BJ (cell line): ENCODE measurements around the gene LUC7L. TPM values are rescaled to one million over a fixed set of nuclear protein-coding genes. Genes with fewer than 3 reads are reported as not detected.

Source experiments
- CTCF ChIA-PET: fragments of 350-600 bp; formaldehyde crosslinking; extraction: SDS; loops from one replicate; lab custom pipeline; 2021; ENCODE audit warnings: antibody characterized with exemption, inconsistent platforms; lab: Yijun Ruan, JAX
- POLR2A ChIA-PET: fragments of 300-600 bp; sonication (Branson Sonifier 250); formaldehyde crosslinking; extraction: SDS; loops from one replicate; lab custom pipeline; 2021; ENCODE audit warnings: antibody characterized with exemption; lab: Charles Lee
- DNase-seq: peaks from one replicate; pipeline ENCODE4 v3.0.0-alpha.2; 2011; ENCODE audit warnings: low read depth
- H3K27me3 ChIP-seq: 2 replicates; pipeline ENCODE4 v1.6.0; 2011; ENCODE audit warnings: low read length; ENCODE audit not compliant: control insufficient read depth, insufficient read depth
- H3K36me3 ChIP-seq: 2 replicates; pipeline ENCODE4 v1.5.1; 2011; ENCODE audit warnings: low read length; ENCODE audit not compliant: control insufficient read depth, insufficient read depth
- H3K4me3 ChIP-seq: 2 replicates; pipeline ENCODE4 v1.5.1; 2011; ENCODE audit warnings: low read depth, mild to moderate bottlenecking, control low read depth, low read length
- polyA plus RNA-seq: library from polyadenylated mRNA; depleted of rRNA; stranded (reverse); fragments of >200 nt; gene quantifications from 2 replicates; pipeline ENCODE4 v1.2.3, GENCODE V29; 2011
- TF ChIP-seq, protein P1 (sequence below): IDR thresholded peaks from 2 replicates; pipeline ENCODE4 v1.5.1; 2011; ENCODE audit warnings: low read depth, mild to moderate bottlenecking, control low read depth, inconsistent platforms, low read length, moderate library complexity; ENCODE audit not compliant: insufficient read depth

Gene LUC7L
- polyA plus RNA-seq, 1 experiment = 23.3 TPM

DNA sequence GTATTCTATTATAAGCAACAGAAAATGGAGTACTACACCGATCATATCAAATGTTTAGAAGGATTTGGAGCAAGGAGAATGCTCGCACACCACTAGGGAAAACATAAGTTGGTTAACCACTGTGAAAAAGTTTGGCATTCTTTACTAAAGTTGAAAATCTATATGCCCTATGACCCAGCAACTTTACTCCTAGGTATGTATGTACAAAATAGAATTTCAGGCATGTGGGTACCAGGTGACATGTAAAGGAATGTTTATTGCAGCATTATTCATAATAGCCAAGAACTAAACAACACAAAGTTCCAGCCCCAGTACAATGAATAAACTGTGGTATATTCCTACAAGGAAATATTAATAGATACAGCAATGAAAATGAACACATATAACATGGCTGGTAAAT is 82.6 kb downstream of the LUC7L start:
- Histone ChIP-seq H3K4me3 (no peak overlapping the region), H3K36me3 (no peaks in the 10 kb centered on the region), H3K27me3 (no peaks in the 10 kb centered on the region)
- TF ChIP-seq, protein P1, sequence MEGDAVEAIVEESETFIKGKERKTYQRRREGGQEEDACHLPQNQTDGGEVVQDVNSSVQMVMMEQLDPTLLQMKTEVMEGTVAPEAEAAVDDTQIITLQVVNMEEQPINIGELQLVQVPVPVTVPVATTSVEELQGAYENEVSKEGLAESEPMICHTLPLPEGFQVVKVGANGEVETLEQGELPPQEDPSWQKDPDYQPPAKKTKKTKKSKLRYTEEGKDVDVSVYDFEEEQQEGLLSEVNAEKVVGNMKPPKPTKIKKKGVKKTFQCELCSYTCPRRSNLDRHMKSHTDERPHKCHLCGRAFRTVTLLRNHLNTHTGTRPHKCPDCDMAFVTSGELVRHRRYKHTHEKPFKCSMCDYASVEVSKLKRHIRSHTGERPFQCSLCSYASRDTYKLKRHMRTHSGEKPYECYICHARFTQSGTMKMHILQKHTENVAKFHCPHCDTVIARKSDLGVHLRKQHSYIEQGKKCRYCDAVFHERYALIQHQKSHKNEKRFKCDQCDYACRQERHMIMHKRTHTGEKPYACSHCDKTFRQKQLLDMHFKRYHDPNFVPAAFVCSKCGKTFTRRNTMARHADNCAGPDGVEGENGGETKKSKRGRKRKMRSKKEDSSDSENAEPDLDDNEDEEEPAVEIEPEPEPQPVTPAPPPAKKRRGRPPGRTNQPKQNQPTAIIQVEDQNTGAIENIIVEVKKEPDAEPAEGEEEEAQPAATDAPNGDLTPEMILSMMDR = no peak
- POLR2A ChIA-PET = no interaction called here
- CTCF ChIA-PET = no interaction called here
- DNase-seq = no peak

DNA sequence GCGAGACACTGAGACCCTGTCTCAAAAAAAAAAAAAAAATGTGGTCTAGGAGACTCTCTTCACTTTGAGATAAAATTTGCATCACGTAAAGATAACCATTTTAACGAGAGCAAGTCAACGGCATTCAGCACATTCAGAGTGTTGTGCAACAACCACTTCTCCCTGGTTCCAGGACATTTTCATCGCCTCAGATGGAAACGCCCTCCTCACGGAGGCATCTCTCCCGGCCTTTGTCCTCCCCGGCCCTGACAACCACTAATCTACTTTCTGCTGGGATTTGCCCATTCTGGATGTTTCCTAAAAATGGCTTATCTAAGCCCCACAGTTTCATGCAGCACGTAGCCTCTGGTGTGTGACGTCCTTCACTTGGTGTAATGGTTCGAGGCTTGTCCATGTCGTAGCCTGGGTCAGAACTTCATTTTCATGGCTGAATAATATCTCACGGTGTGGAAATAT is 84.4 kb downstream of the LUC7L start:
- Histone ChIP-seq H3K4me3 (no peak overlapping the region), H3K36me3 (no peaks in the 10 kb centered on the region), H3K27me3 (no peaks in the 10 kb centered on the region)
- DNase-seq = no peak
- ChIA-PET POLR2A (no interaction called here), CTCF (interaction anchor here (1.0 kb wide), 1 partner anchor 36 kb away, joined by 4 read pairs; the partner anchor contains the start of gene HBQ1)
- TF ChIP-seq, protein P1 = no peak

DNA sequence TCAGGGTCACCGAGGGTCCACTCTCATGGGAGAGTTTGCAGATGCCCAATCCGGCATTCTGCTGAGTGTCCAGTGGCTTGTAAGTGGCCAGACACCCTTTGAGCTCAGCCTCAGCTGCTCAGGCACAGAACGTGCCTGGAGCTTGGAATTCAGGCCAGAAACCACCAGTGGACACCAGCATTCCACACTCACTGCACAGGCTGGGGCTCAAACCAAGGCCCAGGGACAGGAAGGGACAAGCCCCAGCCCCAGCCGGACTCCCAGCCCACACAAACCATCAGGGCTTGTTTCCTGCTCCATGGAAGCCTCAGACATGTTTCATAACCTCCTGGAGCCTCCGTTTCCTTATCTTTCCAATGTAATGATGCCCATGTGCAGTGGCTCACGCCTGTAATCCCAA is 85.8 kb downstream of the LUC7L start:
- Histone ChIP-seq H3K36me3 (no peaks in the 10 kb centered on the region), H3K4me3 (no peak overlapping the region), H3K27me3 (no peaks in the 10 kb centered on the region)
- DNase-seq = no peak
- TF ChIP-seq, protein P1 = no peak
- POLR2A ChIA-PET = no interaction called here
- CTCF ChIA-PET = interaction anchor here (1.0 to 1.3 kb wide), 2 partner anchors 36 to 37 kb away, joined by 4 read pairs; partner anchors contain the start of gene HBQ1

DNA sequence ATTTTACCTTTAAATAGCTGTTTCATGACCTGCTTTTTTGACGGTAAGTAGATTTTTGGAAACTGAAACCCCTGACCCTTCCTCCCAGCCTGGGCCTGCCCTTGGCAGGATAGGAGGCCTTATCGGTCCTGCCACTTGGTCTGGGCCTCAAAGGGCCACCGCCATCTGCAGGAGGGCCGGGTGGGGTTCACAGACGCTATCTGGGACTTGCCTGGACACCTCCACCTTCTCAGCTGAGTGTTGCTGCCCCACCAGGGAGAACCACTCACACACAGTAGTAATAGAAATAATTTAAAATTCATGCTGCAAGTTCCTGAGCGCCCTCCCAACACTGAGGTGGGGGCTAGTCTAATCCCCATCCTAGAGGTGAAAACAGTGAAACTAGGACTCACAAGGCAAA is 86.2 kb downstream of the LUC7L start:
- CTCF ChIA-PET = interaction anchor here (1.3 kb wide), 1 partner anchor 36 kb away, joined by 4 read pairs; no protein-coding TSS in a partner anchor

DNA sequence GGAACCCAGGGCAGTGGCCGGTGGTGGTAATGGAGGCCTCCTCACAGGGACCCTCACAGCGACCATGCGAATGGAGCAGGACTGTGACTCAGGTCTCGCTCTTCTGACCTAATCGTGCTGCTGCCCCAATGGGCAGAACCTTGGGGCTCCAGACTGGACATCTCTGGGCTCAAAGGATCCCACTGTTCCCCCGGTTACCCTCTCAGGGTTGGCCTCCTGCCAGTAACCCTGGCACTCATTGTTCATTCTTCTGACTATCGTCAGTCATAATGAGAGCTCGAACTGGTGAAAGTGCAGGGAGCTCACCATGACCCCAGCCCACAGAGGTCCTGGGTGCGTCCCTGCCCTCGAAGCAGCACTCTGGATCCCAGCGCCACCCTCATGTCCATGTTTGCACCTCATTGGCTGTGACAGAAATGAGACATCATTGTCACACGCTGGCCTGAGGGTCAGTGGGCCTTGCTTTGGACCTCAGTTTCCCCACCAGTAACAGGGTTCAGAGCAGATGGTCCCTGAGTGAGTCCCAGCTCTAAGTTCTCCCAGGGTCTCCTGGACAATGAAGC is 86.8 kb downstream of the LUC7L start:
- no peak for DNase-seq
- CTCF ChIA-PET = interaction anchor here (1.3 kb wide), 1 partner anchor 35 kb away, joined by 4 read pairs; no protein-coding TSS in a partner anchor
- TF ChIP-seq, protein P1 = no peak
- Histone ChIP-seq H3K36me3 (no peaks in the 10 kb centered on the region), H3K4me3 (no peak overlapping the region), H3K27me3 (no peaks in the 10 kb centered on the region)
- POLR2A ChIA-PET = no interaction called here

More for the DNA sequence above, 86.2 kb downstream of the LUC7L start:
- TF ChIP-seq, protein P1 = no peak
- H3K27me3 ChIP-seq = no peaks in the 10 kb centered on the region
- POLR2A ChIA-PET = no interaction called here
- no peaks in the 10 kb centered on the region for H3K36me3 ChIP-seq
- no peak for DNase-seq
- no peak overlapping the region for H3K4me3 ChIP-seq
